Mucosa of descending colon (tissue), 3 donors: ENCODE results near the gene ELK4. TPM values are rescaled to one million over a fixed set of nuclear protein-coding genes. Genes with fewer than 3 reads are reported as not detected.

Source experiments
- ATAC-seq: fragments of 200-7000 bp; cut with Tn5 transposase; one replicate; pipeline ENCODE4 v1.9.1; 2020; ENCODE audit warnings: mild to moderate bottlenecking, moderate library complexity
- DNase-seq, 3 donors: peaks; one replicate each; pipeline ENCODE4 v3.0.0-alpha.2; 2020
- H3K36me3 ChIP-seq: fragments of 200-600 bp; one replicate; pipeline ENCODE4 v1.8.0; 2021; ENCODE audit warnings: low read depth, mild to moderate bottlenecking
- H3K4me1 ChIP-seq: fragments of 200-600 bp; one replicate; pipeline ENCODE4 v1.8.0; 2021; ENCODE audit warnings: low read depth, mild to moderate bottlenecking
- H3K4me3 ChIP-seq: fragments of 200-600 bp; one replicate; pipeline ENCODE4 v1.8.0; 2021; ENCODE audit warnings: mild to moderate bottlenecking
- H3K9me3 ChIP-seq: fragments of 200-600 bp; one replicate; pipeline ENCODE4 v1.8.0; 2021; ENCODE audit warnings: mild to moderate bottlenecking
- CTCF ChIP-seq: fragments of 200-600 bp; IDR thresholded peaks from one replicate; pipeline ENCODE4 v1.8.0; 2022; ENCODE audit warnings: antibody characterized with exemption, mild to moderate bottlenecking
- intact Hi-C, 2 donors: fragments of 100-400 bp; cut with DNase I in 1 of 2; cut with micrococcal nuclease in 1 of 2; formaldehyde crosslinking; loops; one replicate each; pipeline versions ENCODE4 v1.11.0 to v1.11.1; 2022; cut with DNase I, micrococcal nuclease
- total RNA-seq, 3 donors: library from RNA; stranded (reverse); fragmentation: NEBNext Ultra II Directional in 2 of 3; extraction: Animal tissue kit (Norgen Biotek cat#: 25700) in 2 of 3; gene quantifications; one replicate each; pipeline versions ENCODE4 v1.2.1 to v1.2.4, GENCODE V29; 2021 to 2023
- donor health status: DM: no; HTN: no; CAD: no; lungs with moderate emphysema.
- donor health status: DM: no; HTN: no; CAD: no.
- donor health status: DM: no; HTN: yes; CAD: no.

Gene ELK4
- total RNA-seq, 3 donors from 2014 or later, result 43.1 to 60.6 (median 47.6) TPM

- Histone ChIP-seq H3K36me3 (no peaks in the 10 kb centered on the region), H3K9me3 (no peaks in the 10 kb centered on the region), H3K4me3 (no peak overlapping the region), H3K4me1 (peaks cover 40% of the 10 kb centered on the region)
- intact Hi-C loops, result no loop called here
- DNase-seq (peak in 1 of 3 donors; percentile 45), ATAC-seq (no peak)
- no peak for TF ChIP-seq CTCF
These were observed 44.8 kb upstream of the ELK4 start for GRCh38 chr1:205676597-205676996.

GRCh38 chr1:205676002-205676401, 44.2 kb upstream of the ELK4 start:
- Histone ChIP-seq H3K36me3 (no peaks in the 10 kb centered on the region), H3K4me1 (peaks cover 44% of the 10 kb centered on the region), H3K4me3 (no peak overlapping the region), H3K9me3 (no peaks in the 10 kb centered on the region)
- peak; percentile 57 for ATAC-seq
- peak; percentile 66 to 71 (median 68) for DNase-seq
- intact Hi-C loops, result no loop called here
- TF ChIP-seq CTCF, result no peak

- H3K36me3 ChIP-seq, result no peaks in the 10 kb centered on the region
- H3K4me1 ChIP-seq, result peaks cover 44% of the 10 kb centered on the region
- intact Hi-C loops, result no loop called here
- H3K4me3 ChIP-seq, result no peak overlapping the region
- no peak for DNase-seq
- no peak for TF ChIP-seq CTCF
- H3K9me3 ChIP-seq, result no peaks in the 10 kb centered on the region
- no peak for ATAC-seq
These were observed 43.4 kb upstream of the ELK4 start for GRCh38 chr1:205675247-205675646.

- ATAC-seq (peak; percentile 30), DNase-seq (peak in 1 of 3 donors; percentile 31)
- Histone ChIP-seq H3K9me3 (no peaks in the 10 kb centered on the region), H3K36me3 (no peaks in the 10 kb centered on the region), H3K4me1 (peaks cover 65% of the 10 kb centered on the region), H3K4me3 (no peak overlapping the region)
- TF ChIP-seq CTCF, result no peak
- intact Hi-C loops, result no loop called here
These were observed 41.2 kb upstream of the ELK4 start for GRCh38 chr1:205672970-205673369.

GRCh38 chr1:205672395-205672889, 40.6 kb upstream of the ELK4 start:
- H3K36me3 ChIP-seq, result no peaks in the 10 kb centered on the region
- peaks cover 66% of the 10 kb centered on the region for H3K4me1 ChIP-seq
- intact Hi-C loops, result no loop called here
- no peak overlapping the region for H3K4me3 ChIP-seq
- no peaks in the 10 kb centered on the region for H3K9me3 ChIP-seq
- TF ChIP-seq CTCF, result no peak
- DNase-seq, result no peak
- no peak for ATAC-seq
